ENCODE results near the gene PRKAR1B. TPM values are rescaled to one million over a fixed set of nuclear protein-coding genes. Genes with fewer than 3 reads are reported as not detected.
A peak's percentile ranks its signal among the peaks of the same experiment; 100 is the strongest.

The PRKAR1B gene
- total and polyA plus RNA-seq, 10 donors, result 9.9 to 39.5 (median 23.5) TPM

- peaks cover 0 to 5% (median 0%) of the 10 kb centered on the region in 6 donors for H3K36me3 ChIP-seq
- H3K27ac ChIP-seq, result peak overlapping the region in 1 of 8 donors; percentile 57
- H3K4me1 ChIP-seq, result peaks cover 0 to 4% (median 0%) of the 10 kb centered on the region in 6 donors
- no peak for DNase-seq
- intact Hi-C loops (cut with DNase I; ENCODE audit: low total_unique reads), result no loop called here
- H3K27me3 ChIP-seq (replicated peaks in 1 of 7), result no peaks in the 10 kb centered on the region
- WGBS, 5 donors, result 71 to 83% (median 74%) methylated on average over 23 to 33 of the region's 33 CpGs
- no peak overlapping the region for H3K4me3 ChIP-seq
- no peak for TF ChIP-seq POLR2A (IDR thresholded peaks at IDR 0.05)
- no peak for TF ChIP-seq CTCF (IDR thresholded peaks at IDR 0.05 in 8 of 11, conservative IDR thresholded peaks at IDR 0.05 in 3 of 11)
- peak in 1 of 3 donors; percentile 15 for TF ChIP-seq POLR2AphosphoS5 (IDR thresholded peaks at IDR 0.05)
- no peaks in the 10 kb centered on the region for H3K9me3 ChIP-seq
These were observed 158.8 kb downstream of the PRKAR1B start for GRCh38 chr7:568031-568951.

- H3K9me3 ChIP-seq, result no peaks in the 10 kb centered on the region
- WGBS, 5 donors, result 87 to 98% (median 97%) methylated on average over 2 of the region's 3 CpGs
- no peak for TF ChIP-seq POLR2AphosphoS5 (IDR thresholded peaks at IDR 0.05)
- no peak for TF ChIP-seq POLR2A (IDR thresholded peaks at IDR 0.05)
- no peak for TF ChIP-seq CTCF (IDR thresholded peaks at IDR 0.05 in 8 of 11, conservative IDR thresholded peaks at IDR 0.05 in 3 of 11)
- no peaks in the 10 kb centered on the region for H3K27me3 ChIP-seq (replicated peaks in 1 of 7)
- H3K4me3 ChIP-seq, result no peak overlapping the region
- no peak for DNase-seq
- intact Hi-C loops (cut with DNase I; ENCODE audit: low total_unique reads), result no loop called here
- peaks cover 0 to 5% (median 0%) of the 10 kb centered on the region in 6 donors for H3K36me3 ChIP-seq
- peaks cover 0 to 4% (median 0%) of the 10 kb centered on the region in 6 donors for H3K4me1 ChIP-seq
- no peak overlapping the region for H3K27ac ChIP-seq
These were observed 159.7 kb downstream of the PRKAR1B start for GRCh38 chr7:567305-567883.

DNA sequence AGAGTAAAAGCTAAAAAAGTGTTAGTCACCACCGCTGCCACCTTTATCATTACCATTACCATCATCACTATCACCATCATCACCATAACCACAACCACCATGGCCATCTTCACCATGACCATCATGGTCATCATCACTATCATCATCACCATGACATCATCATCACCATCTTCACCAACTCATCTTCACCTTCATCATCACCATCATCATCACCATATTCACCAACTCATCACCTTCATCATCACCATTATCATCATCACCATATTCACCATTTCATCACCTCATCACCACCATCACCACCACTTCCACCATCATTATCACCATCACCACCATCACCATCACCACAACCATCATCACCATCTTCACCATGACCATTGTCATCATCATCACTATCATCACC lies 161.0 kb downstream of the PRKAR1B start:
- Histone ChIP-seq H3K9me3 (no peaks in the 10 kb centered on the region), H3K4me1 (peaks cover 0 to 12% (median 4%) of the 10 kb centered on the region in 6 donors), H3K27ac (no peak overlapping the region), H3K27me3 (replicated peaks in 1 of 7) (no peaks in the 10 kb centered on the region), H3K4me3 (no peak overlapping the region), H3K36me3 (peaks cover 0 to 5% (median 0%) of the 10 kb centered on the region in 6 donors)
- DNase-seq, result no peak
- intact Hi-C loops (cut with DNase I; ENCODE audit: low total_unique reads), result no loop called here
- TF ChIP-seq CTCF (IDR thresholded peaks at IDR 0.05 in 8 of 11, conservative IDR thresholded peaks at IDR 0.05 in 3 of 11) (no peak), POLR2A (IDR thresholded peaks at IDR 0.05) (no peak), POLR2AphosphoS5 (IDR thresholded peaks at IDR 0.05) (no peak)
- WGBS, 5 donors, result 88 to 100% (median 96%) methylated on average over 1 of the region's 1 CpG
